Measurements from ENCODE around the gene TMED4.

- TF ChIP-seq EZH2phosphoT487 (conservative IDR thresholded peaks at IDR 0.05; ENCODE audit: low read length) (no peak), CTCF (IDR thresholded peaks at IDR 0.05; ENCODE audit: insufficient read depth, low read length, poor library complexity, severe bottlenecking) (no peak)
These were observed 819 bp downstream of the TMED4 start for GRCh38 chr7:44580945-44581878.
